Endothelial cell of umbilical vein (primary cell): Measurements from ENCODE around the gene FOXP1. TPM values are rescaled to one million over a fixed set of nuclear protein-coding genes. Genes with fewer than 3 reads are reported as not detected.

Experiments used
- BruUV-seq: library from RNA; stranded (reverse); fragments of 400-500 nt; replicated peaks from 2 replicates; lab custom pipeline; 2021; lab: Mats Ljungman, UMichigan
- CTCF ChIA-PET: fragments of 300-600, 350-600 bp; sonication (Branson Sonifier 250); formaldehyde crosslinking; loops from one replicate; lab custom pipeline; 2021; ENCODE audit warnings: antibody characterized with exemption, inconsistent platforms; lab: Charles Lee
- POLR2A ChIA-PET: fragments of 300-600, 350-600 bp; sonication (Branson Sonifier 250); formaldehyde crosslinking; loops from one replicate; lab custom pipeline; 2021; ENCODE audit warnings: antibody characterized with exemption, inconsistent platforms; lab: Charles Lee
- DNase-seq: peaks from one replicate; pipeline ENCODE4 v3.0.0-alpha.2; 2011; ENCODE audit warnings: low read depth, low spot score
- FAIRE-seq: peaks from 2 replicates; lab custom pipeline; 2011; peaks lifted over from hg19 to GRCh38; lab: Jason Lieb, UNC
- H2AFZ ChIP-seq: 2 replicates; pipeline ENCODE4 v1.6.0; 2012; ENCODE audit warnings: low read depth, low read length, control low read depth, inconsistent platforms
- H3K27ac ChIP-seq: 2 replicates; pipeline ENCODE4 v1.5.1; 2011; ENCODE audit warnings: low read depth, mild to moderate bottlenecking, control low read depth, low read length, moderate library complexity; ENCODE audit not compliant: insufficient read depth
- H3K27me3 ChIP-seq, 2 experiments: 2 replicates each; pipeline versions ENCODE4 v1.6.0 to v1.6.1; 2011; ENCODE audit warnings: low read length in 2 of 2, mixed read lengths in 1 of 2; ENCODE audit not compliant: control insufficient read depth in 2 of 2, insufficient read depth in 2 of 2
- H3K36me3 ChIP-seq, 2 experiments: 2 replicates in 1 of 2; 3 replicates in 1 of 2; pipeline ENCODE4 v1.5.1; 2011; ENCODE audit warnings: low read length in 2 of 2, mild to moderate bottlenecking in 1 of 2, moderate library complexity in 1 of 2; ENCODE audit not compliant: control insufficient read depth in 2 of 2, insufficient read depth in 2 of 2; ENCODE audit errors: extremely low read depth in 1 of 2
- H3K4me1 ChIP-seq: 3 replicates; pipeline ENCODE4 v1.5.1; 2011; ENCODE audit warnings: mild to moderate bottlenecking, low read length; ENCODE audit not compliant: control insufficient read depth, insufficient read depth; ENCODE audit errors: extremely low read depth
- H3K4me2 ChIP-seq: 2 replicates; pipeline ENCODE4 v1.6.1; 2011; ENCODE audit warnings: low read length, control low read depth, mixed read lengths; ENCODE audit not compliant: insufficient read depth
- H3K4me3 ChIP-seq, 3 experiments: fragments of 200-600 bp in 1 of 3; sonication (generic), shearing (Covaris generic) in 1 of 3; replicated peaks in 1 of 3; 2 replicates each; pipeline ENCODE4 v1.5.1; 2011 to 2016; ENCODE audit warnings: control low read depth in 3 of 3, low read length in 3 of 3, mild to moderate bottlenecking in 2 of 3, inconsistent platforms in 1 of 3, low read depth in 1 of 3, moderate library complexity in 1 of 3; ENCODE audit not compliant: insufficient read depth in 1 of 3
- H3K79me2 ChIP-seq: 2 replicates; pipeline ENCODE4 v1.6.0; 2012; ENCODE audit warnings: low read length, inconsistent platforms; ENCODE audit not compliant: control insufficient read depth, insufficient read depth
- H3K9ac ChIP-seq: replicated peaks from 2 replicates; pipeline ENCODE3; 2011; ENCODE audit warnings: low read length, control low read depth; ENCODE audit not compliant: insufficient read depth; ENCODE audit errors: extremely low read depth
- H3K9me1 ChIP-seq: replicated peaks from 3 replicates; pipeline ENCODE4 v1.6.0; 2011; ENCODE audit warnings: mild to moderate bottlenecking, low read length; ENCODE audit not compliant: control insufficient read depth, insufficient read depth; ENCODE audit errors: extremely low read depth
- H3K9me3 ChIP-seq: replicated peaks from 2 replicates; pipeline ENCODE4 v1.5.1; 2012; ENCODE audit warnings: low read length, inconsistent platforms; ENCODE audit not compliant: control insufficient read depth, insufficient read depth
- H4K20me1 ChIP-seq: replicated peaks from 2 replicates; pipeline ENCODE3; 2011; ENCODE audit warnings: mild to moderate bottlenecking, low read length; ENCODE audit not compliant: control insufficient read depth, insufficient read depth; ENCODE audit errors: extremely low read depth
- EZH2 ChIP-seq: IDR thresholded peaks from 2 replicates; pipeline ENCODE4 v1.6.1; 2012; ENCODE audit warnings: borderline replicate concordance, low read depth, mild to moderate bottlenecking, moderate library complexity, low read length, inconsistent platforms; ENCODE audit not compliant: severe bottlenecking
- FOS ChIP-seq: IDR thresholded peaks from 2 replicates; pipeline ENCODE4 v1.6.1; 2011; ENCODE audit warnings: mild to moderate bottlenecking, low read length, moderate library complexity, borderline replicate concordance; ENCODE audit not compliant: insufficient read depth
- GATA2 ChIP-seq: IDR thresholded peaks from 2 replicates; pipeline ENCODE4 v1.7.0; 2011; ENCODE audit warnings: low read depth, mild to moderate bottlenecking, moderate library complexity, mixed read lengths, low read length; ENCODE audit not compliant: insufficient read length, insufficient read depth
- JUN ChIP-seq: IDR thresholded peaks from 2 replicates; pipeline ENCODE4 v1.6.1; 2011; ENCODE audit warnings: borderline replicate concordance, low read depth; ENCODE audit not compliant: insufficient read length, insufficient read depth
- MYC ChIP-seq: IDR thresholded peaks from one replicate; pipeline ENCODE4 v1.6.1; 2011; ENCODE audit warnings: mild to moderate bottlenecking, low read depth, low read length
- POLR2A ChIP-seq: IDR thresholded peaks from 2 replicates; pipeline ENCODE4 v1.6.1; 2012; ENCODE audit warnings: low read depth, mild to moderate bottlenecking, control low read depth, low read length
- POLR2AphosphoS5 ChIP-seq: IDR thresholded peaks from 2 replicates; pipeline ENCODE4 v1.6.1; 2012; ENCODE audit warnings: low read depth, mild to moderate bottlenecking, control low read depth, low read length, moderate library complexity; ENCODE audit not compliant: insufficient read depth
- dilution Hi-C: fragments of 300-500 bp; cut with MboI; formaldehyde crosslinking; loops from one replicate; pipeline ENCODE4 v1.15.0; 2019; ENCODE audit warnings: low sequenced_read_pairs; ENCODE audit not compliant: extremely low pct_ligation_motif_present
- intact Hi-C: fragments of 100-400 bp; cut with micrococcal nuclease; formaldehyde crosslinking; loops from one replicate; pipeline ENCODE4 v1.10.0; 2022
- polyA plus RNA-seq, 4 experiments: library from polyadenylated mRNA; depleted of rRNA in 3 of 4; stranded (reverse) in 3 of 4; unstranded in 1 of 4; fragments of >200 nt; gene quantifications; 2 replicates each; pipeline versions ENCODE4 v1.2.1 to v1.2.3, GENCODE V29; 2011 to 2012; ENCODE audit warnings: missing spikeins in 1 of 4
- total RNA-seq: library from RNA; stranded (reverse); gene quantifications from 2 replicates; pipeline ENCODE4 v1.2.3, GENCODE V29; 2021
- TF ChIP-seq, protein P1 (sequence below): IDR thresholded peaks from 2 replicates; pipeline ENCODE4 v1.6.1; 2011; ENCODE audit not compliant: insufficient read depth, insufficient read length
- TF ChIP-seq, protein P2 (sequence below), 2 donors: IDR thresholded peaks; 1 replicate in 1 of 2; 2 replicates in 1 of 2; pipeline ENCODE4 v1.5.1; 2011; ENCODE audit warnings: low read length in 2 of 2, mild to moderate bottlenecking in 2 of 2, moderate library complexity in 2 of 2, control low read depth in 1 of 2, inconsistent platforms in 1 of 2, low read depth in 1 of 2; ENCODE audit not compliant: insufficient read depth in 1 of 2; ENCODE audit errors: extremely low read depth in 1 of 2

FOXP1 gene
- total and polyA plus RNA-seq, 2 donors (not counting 3 experiments of a cell fraction or from before 2014, with no cell fraction given): 41.0 to 107 TPM

DNA sequence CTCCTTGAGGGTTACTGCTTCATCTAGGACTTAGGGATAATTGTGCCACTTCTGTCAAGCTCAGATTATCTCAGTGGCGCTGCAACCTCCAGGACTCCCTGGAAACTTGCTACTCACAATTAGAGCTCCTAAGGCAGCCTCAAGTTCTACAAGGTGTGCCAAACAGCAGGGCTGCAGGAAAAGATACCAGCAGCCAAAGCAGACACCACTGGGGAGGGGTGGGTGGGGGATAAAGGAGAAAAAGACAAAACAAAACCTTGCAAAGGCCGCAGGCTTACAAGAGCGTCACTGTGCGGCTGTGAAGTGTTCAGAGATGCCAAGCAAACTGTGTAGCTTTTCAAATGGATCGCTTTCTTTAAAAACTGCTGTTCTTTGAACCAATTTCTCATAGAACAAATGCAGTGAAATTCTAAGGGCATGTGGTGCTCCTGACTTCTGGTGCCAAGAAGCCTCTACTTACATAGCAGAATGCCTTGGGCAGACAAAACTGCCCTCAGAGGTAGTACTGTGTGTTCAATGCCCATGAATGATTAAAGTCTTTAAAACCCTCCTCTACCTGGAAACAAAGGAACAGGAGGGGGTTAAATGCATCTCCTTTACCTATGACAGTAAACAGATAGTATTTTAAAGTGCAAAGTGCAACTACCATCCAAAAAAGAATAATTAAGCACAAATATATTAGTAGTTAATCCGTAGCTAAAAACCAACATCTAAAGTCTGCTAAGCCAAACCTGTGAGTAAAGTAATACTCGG lies 353.4 kb downstream of the FOXP1 start:
- ChIA-PET CTCF (interaction anchor here (0.6 to 1.3 kb wide), 6 partner anchors 9 to 448 kb away, joined by 3 to 4 read pairs (median 3); no protein-coding TSS in a partner anchor), POLR2A (interaction anchor here (0.6 kb wide), 1 partner anchor 1146 kb away, joined by 8 read pairs; no protein-coding TSS in a partner anchor)
- H3K4me3 ChIP-seq: no peak overlapping the region
- no peaks in the 10 kb centered on the region for H3K9me1 ChIP-seq
- no TSS peak for BruUV-seq
- peak overlapping the region; percentile 26 for H2AFZ ChIP-seq
- H3K79me2 ChIP-seq: no peaks in the 10 kb centered on the region
- H4K20me1 ChIP-seq: no peaks in the 10 kb centered on the region
- no peaks in the 10 kb centered on the region for H3K36me3 ChIP-seq
- H3K4me1 ChIP-seq: peaks cover 22% of the 10 kb centered on the region
- no peak overlapping the region for H3K27ac ChIP-seq
- DNase-seq (peak; percentile 20), FAIRE-seq (peak; percentile 31)
- intact Hi-C loops (loop anchor here (5.0 kb wide), 1 partner anchor 352 kb away; the partner anchor contains the start of gene FOXP1), dilution Hi-C loops (no loop called here)
- no peaks in the 10 kb centered on the region for H3K27me3 ChIP-seq
- H3K9me3 ChIP-seq: no peaks in the 10 kb centered on the region
- no peak overlapping the region for H3K9ac ChIP-seq
- H3K4me2 ChIP-seq: no peak overlapping the region
- no peak for TF ChIP-seq FOS
- no peak for TF ChIP-seq JUN
- TF ChIP-seq POLR2A: no peak
- no peak for TF ChIP-seq MYC
- TF ChIP-seq, protein P1, sequence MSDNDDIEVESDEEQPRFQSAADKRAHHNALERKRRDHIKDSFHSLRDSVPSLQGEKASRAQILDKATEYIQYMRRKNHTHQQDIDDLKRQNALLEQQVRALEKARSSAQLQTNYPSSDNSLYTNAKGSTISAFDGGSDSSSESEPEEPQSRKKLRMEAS: no peak
- no peak for TF ChIP-seq POLR2AphosphoS5
- TF ChIP-seq EZH2: no peak
- TF ChIP-seq, protein P2, sequence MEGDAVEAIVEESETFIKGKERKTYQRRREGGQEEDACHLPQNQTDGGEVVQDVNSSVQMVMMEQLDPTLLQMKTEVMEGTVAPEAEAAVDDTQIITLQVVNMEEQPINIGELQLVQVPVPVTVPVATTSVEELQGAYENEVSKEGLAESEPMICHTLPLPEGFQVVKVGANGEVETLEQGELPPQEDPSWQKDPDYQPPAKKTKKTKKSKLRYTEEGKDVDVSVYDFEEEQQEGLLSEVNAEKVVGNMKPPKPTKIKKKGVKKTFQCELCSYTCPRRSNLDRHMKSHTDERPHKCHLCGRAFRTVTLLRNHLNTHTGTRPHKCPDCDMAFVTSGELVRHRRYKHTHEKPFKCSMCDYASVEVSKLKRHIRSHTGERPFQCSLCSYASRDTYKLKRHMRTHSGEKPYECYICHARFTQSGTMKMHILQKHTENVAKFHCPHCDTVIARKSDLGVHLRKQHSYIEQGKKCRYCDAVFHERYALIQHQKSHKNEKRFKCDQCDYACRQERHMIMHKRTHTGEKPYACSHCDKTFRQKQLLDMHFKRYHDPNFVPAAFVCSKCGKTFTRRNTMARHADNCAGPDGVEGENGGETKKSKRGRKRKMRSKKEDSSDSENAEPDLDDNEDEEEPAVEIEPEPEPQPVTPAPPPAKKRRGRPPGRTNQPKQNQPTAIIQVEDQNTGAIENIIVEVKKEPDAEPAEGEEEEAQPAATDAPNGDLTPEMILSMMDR (IDR thresholded peaks at IDR 0.05; ENCODE audit: extremely low read depth in 1 of 2, insufficient read depth in 1 of 2, low read depth in 1 of 2, low read length in 2 of 2): no peak
- TF ChIP-seq GATA2: no peak
